ENCODE data around the gene DDX39B.

DDX39B gene

GRCh38 chr6:31575952-31576685, 34.3 kb upstream of the DDX39B start:
- no peak for DNase-seq (ENCODE audit: low read depth in 3 of 3)

GRCh38 chr6:31575335-31575901, 33.6 kb upstream of the DDX39B start, which contains the start of gene TNF:
Gene TNF (plus strand): TSS chr6:31575565. CDS start chr6:31575742, 177 bp downstream.
- DNase-seq (ENCODE audit: low read depth in 3 of 3) = peak; percentile 73 to 88 (median 81)

- DNase-seq (ENCODE audit: low read depth in 3 of 3) = peak in 1 of 3 experiments; percentile 74
Measured at GRCh38 chr6:31574106-31575061, 32.6 kb upstream of the DDX39B start.

- no peak for DNase-seq (ENCODE audit: low read depth in 3 of 3)
Measured at GRCh38 chr6:31573239-31574105, 31.7 kb upstream of the DDX39B start.

GRCh38 chr6:31572041-31572911, 30.5 kb upstream of the DDX39B start, which contains the start of gene LTA:
Gene LTA (plus strand): TSS chr6:31572289. CDS start chr6:31572743, 454 bp downstream.
- peak in 2 of 3 experiments; percentile 62 to 86 for DNase-seq (ENCODE audit: low read depth in 3 of 3)

- no peak for DNase-seq (ENCODE audit: low read depth in 3 of 3)
Measured at GRCh38 chr6:31569861-31570536, 28.2 kb upstream of the DDX39B start.

GRCh38 chr6:31568537-31568961, 26.7 kb upstream of the DDX39B start:
- peak in 2 of 3 experiments; percentile 67 to 69 for DNase-seq (ENCODE audit: low read depth in 3 of 3)

GRCh38 chr6:31567531-31568370, 25.9 kb upstream of the DDX39B start:
- no peak for DNase-seq (ENCODE audit: low read depth in 3 of 3)

GRCh38 chr6:31560697-31561058, 18.9 kb upstream of the DDX39B start:
- DNase-seq (ENCODE audit: low read depth in 3 of 3) = no peak

- peak in 1 of 3 experiments; percentile 53 for DNase-seq (ENCODE audit: low read depth in 3 of 3)
Measured at GRCh38 chr6:31559958-31560696, 18.3 kb upstream of the DDX39B start.

GRCh38 chr6:31559606-31559957, 17.8 kb upstream of the DDX39B start:
- DNase-seq (ENCODE audit: low read depth in 3 of 3) = no peak

GRCh38 chr6:31558631-31559500, 17.1 kb upstream of the DDX39B start:
- DNase-seq (ENCODE audit: low read depth in 3 of 3) = peak in 2 of 3 experiments; percentile 61 to 80

GRCh38 chr6:31558318-31558625, 16.5 kb upstream of the DDX39B start:
- DNase-seq (ENCODE audit: low read depth in 3 of 3) = no peak

GRCh38 chr6:31557443-31558317, 15.9 kb upstream of the DDX39B start:
- DNase-seq (ENCODE audit: low read depth in 3 of 3) = no peak

GRCh38 chr6:31556307-31556706, 14.5 kb upstream of the DDX39B start:
- DNase-seq (ENCODE audit: low read depth in 3 of 3) = no peak

- peak in 2 of 3 experiments; percentile 54 to 59 for DNase-seq (ENCODE audit: low read depth in 3 of 3)
Measured at GRCh38 chr6:31551371-31551770, 9.6 kb upstream of the DDX39B start.
